Measurements from ENCODE around the gene MAMLD1. TPM values are rescaled to one million over a fixed set of nuclear protein-coding genes. Genes with fewer than 3 reads are reported as not detected.

The MAMLD1 gene
- total RNA-seq, 2 donors from 2014 or later = 7.9 to 8.3 TPM

DNA sequence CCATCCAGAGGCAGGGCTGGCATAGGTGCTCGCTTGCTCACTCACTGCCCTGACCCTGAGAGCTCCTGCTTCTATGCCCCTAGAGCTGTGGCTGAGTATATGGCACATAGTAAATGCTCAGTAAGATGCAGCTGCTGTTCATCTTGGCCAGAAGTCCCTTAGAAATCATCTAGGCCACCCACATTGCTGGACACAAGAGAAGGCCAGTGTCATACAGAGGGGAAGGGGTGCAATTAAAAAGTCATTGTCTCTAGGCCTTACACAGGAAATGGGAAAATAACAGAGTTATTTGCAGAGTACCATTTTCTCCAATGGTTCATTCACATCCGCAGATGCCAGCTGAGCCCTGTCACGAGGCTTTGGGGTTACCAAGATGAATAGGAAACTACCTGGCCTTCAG lies 88.8 kb downstream of the MAMLD1 start:
- no peaks in the 10 kb centered on the region for H3K27me3 ChIP-seq (replicated peaks; ENCODE audit: insufficient read depth)
- TF ChIP-seq, protein P1, sequence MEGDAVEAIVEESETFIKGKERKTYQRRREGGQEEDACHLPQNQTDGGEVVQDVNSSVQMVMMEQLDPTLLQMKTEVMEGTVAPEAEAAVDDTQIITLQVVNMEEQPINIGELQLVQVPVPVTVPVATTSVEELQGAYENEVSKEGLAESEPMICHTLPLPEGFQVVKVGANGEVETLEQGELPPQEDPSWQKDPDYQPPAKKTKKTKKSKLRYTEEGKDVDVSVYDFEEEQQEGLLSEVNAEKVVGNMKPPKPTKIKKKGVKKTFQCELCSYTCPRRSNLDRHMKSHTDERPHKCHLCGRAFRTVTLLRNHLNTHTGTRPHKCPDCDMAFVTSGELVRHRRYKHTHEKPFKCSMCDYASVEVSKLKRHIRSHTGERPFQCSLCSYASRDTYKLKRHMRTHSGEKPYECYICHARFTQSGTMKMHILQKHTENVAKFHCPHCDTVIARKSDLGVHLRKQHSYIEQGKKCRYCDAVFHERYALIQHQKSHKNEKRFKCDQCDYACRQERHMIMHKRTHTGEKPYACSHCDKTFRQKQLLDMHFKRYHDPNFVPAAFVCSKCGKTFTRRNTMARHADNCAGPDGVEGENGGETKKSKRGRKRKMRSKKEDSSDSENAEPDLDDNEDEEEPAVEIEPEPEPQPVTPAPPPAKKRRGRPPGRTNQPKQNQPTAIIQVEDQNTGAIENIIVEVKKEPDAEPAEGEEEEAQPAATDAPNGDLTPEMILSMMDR (IDR thresholded peaks at IDR 0.05) = no peak
- ATAC-seq (ENCODE audit: insufficient number of reproducible peaks, low FRiP score, low read depth) (no peak), DNase-seq (ENCODE audit: low spot score) (no peak)
- no peaks in the 10 kb centered on the region for H3K9me3 ChIP-seq
- H3K4me1 ChIP-seq (ENCODE audit: control insufficient read depth in 1 of 2, low read depth in 2 of 2) = no peaks in the 10 kb centered on the region
- H3K27ac ChIP-seq = no peak overlapping the region
- no peak overlapping the region for H3K4me3 ChIP-seq
- no peaks in the 10 kb centered on the region for H3K36me3 ChIP-seq

DNA sequence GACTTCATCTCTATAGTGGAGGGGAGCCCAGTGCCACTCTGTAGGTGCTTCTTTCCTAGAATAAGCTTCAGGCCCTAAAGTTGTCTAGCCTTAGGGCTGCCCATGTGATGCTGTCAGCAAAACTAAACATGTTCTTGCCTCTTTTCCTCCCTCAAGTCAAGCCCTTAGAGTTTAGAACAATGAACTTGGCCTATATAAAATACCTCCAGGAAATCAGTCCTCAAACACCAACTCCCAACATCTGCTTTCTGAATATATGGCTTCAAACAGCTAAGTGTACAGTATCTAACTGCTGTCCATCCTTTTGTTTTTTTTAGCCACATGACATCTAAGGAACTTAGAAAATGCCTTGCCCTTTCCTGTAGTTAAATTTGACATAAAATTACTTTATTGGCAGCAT lies 91.0 kb downstream of the MAMLD1 start:
- ATAC-seq (ENCODE audit: insufficient number of reproducible peaks, low FRiP score, low read depth) (no peak), DNase-seq (ENCODE audit: low spot score) (no peak)
- no peak overlapping the region for H3K27ac ChIP-seq
- TF ChIP-seq, protein P1 (IDR thresholded peaks at IDR 0.05) = no peak
- H3K4me1 ChIP-seq (ENCODE audit: control insufficient read depth in 1 of 2, low read depth in 2 of 2) = no peaks in the 10 kb centered on the region
- H3K9me3 ChIP-seq = no peaks in the 10 kb centered on the region
- H3K27me3 ChIP-seq (replicated peaks; ENCODE audit: insufficient read depth) = no peaks in the 10 kb centered on the region
- H3K4me3 ChIP-seq = no peak overlapping the region
- no peaks in the 10 kb centered on the region for H3K36me3 ChIP-seq

DNA sequence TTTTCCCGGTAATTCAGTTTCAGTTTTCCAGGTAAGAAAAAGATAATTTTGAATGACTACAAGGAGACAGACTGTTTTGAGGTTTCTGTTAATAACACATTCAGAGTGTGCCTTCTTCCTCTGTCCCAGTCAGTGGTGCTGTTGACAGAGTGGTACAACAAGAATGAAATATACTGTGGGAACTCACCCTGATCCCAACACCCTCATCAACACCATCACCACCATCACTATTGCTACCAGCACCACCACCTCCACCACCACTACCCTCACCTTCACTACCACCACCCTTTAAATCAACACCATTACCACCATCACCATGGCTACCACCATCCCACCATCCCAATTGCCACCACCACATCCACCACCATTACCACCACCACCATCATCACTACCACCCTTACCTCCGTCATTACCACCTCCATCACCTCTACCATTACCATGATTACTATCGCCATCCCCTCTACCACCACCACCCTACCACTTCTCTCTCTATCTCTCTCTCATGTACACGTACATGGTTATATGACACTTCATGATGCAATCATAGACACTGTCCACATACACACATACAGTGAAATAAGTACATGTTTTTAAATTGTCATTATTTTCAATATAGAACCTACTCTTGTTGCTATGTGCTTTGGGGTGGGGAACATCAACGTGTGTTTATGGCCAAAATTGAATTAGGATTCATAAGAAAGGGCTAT lies 91.5 kb downstream of the MAMLD1 start:
- H3K4me3 ChIP-seq = no peak overlapping the region
- H3K36me3 ChIP-seq = no peaks in the 10 kb centered on the region
- H3K27me3 ChIP-seq (replicated peaks; ENCODE audit: insufficient read depth) = no peaks in the 10 kb centered on the region
- no peaks in the 10 kb centered on the region for H3K9me3 ChIP-seq
- no peaks in the 10 kb centered on the region for H3K4me1 ChIP-seq (ENCODE audit: control insufficient read depth in 1 of 2, low read depth in 2 of 2)
- DNase-seq (ENCODE audit: low spot score) (no peak), ATAC-seq (ENCODE audit: insufficient number of reproducible peaks, low FRiP score, low read depth) (no peak)
- TF ChIP-seq, protein P1 (IDR thresholded peaks at IDR 0.05) = no peak
- H3K27ac ChIP-seq = no peak overlapping the region

DNA sequence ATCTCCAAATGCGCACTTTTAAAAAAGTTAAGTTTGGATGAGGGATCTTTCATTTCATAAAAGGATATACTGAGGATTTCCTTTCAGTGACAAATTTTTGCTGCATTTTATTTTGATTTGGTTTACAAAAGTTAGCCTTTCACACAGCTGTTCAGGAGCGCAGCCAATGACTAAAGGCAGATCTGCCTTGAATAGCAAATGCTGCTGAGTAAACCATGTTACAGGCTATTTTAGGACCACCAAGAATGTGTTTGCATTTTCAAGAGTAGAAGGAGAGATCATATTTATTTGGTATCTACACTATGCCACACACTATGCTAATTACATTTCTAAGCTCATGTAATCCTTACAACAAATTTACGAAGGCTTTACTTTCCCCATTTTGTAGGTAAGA lies 92.1 kb downstream of the MAMLD1 start:
- no peaks in the 10 kb centered on the region for H3K9me3 ChIP-seq
- H3K4me3 ChIP-seq = no peak overlapping the region
- DNase-seq (ENCODE audit: low spot score) (no peak), ATAC-seq (ENCODE audit: insufficient number of reproducible peaks, low FRiP score, low read depth) (no peak)
- no peak overlapping the region for H3K27ac ChIP-seq
- H3K4me1 ChIP-seq (ENCODE audit: control insufficient read depth in 1 of 2, low read depth in 2 of 2) = no peaks in the 10 kb centered on the region
- H3K36me3 ChIP-seq = no peaks in the 10 kb centered on the region
- TF ChIP-seq, protein P1 (IDR thresholded peaks at IDR 0.05) = no peak
- no peaks in the 10 kb centered on the region for H3K27me3 ChIP-seq (replicated peaks; ENCODE audit: insufficient read depth)

DNA sequence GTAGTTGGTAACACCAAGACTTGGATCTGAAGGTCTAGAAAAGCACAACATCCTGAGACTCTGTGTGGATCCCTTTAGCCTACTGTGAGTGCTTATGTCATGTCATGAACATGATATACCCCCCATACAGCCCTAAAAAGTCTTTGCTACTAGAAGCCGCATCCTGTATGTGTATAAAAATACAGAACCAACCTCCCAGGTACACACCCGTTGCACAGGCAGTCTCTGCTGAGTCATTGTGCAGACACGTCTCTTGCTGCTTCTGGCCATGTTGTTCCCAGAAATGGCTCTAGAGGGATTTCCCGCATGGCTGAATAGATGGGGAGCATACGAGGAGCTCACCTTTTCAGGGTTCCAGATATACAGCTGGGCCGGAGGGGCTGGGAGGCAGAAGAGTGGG lies 93.3 kb downstream of the MAMLD1 start:
- no peak overlapping the region for H3K4me3 ChIP-seq
- H3K4me1 ChIP-seq (ENCODE audit: control insufficient read depth in 1 of 2, low read depth in 2 of 2) = no peaks in the 10 kb centered on the region
- no peaks in the 10 kb centered on the region for H3K9me3 ChIP-seq
- H3K27me3 ChIP-seq (replicated peaks; ENCODE audit: insufficient read depth) = no peaks in the 10 kb centered on the region
- H3K27ac ChIP-seq = no peak overlapping the region
- TF ChIP-seq, protein P1 (IDR thresholded peaks at IDR 0.05) = no peak
- no peak for DNase-seq (ENCODE audit: low spot score)
- no peaks in the 10 kb centered on the region for H3K36me3 ChIP-seq
- no peak for ATAC-seq (ENCODE audit: insufficient number of reproducible peaks, low FRiP score, low read depth)

Measured in thoracic aorta (tissue), 2 donors.